IMR-90 (cell line): ENCODE results near the gene DDX20. TPM values are rescaled to one million over a fixed set of nuclear protein-coding genes. Genes with fewer than 3 reads are reported as not detected.
A peak's percentile ranks its signal among the peaks of the same experiment; 100 is the strongest.

Experiments
- ATAC-seq: fragments of 200-7000 bp; cut with Tn5 transposase; 2 replicates; pipeline ENCODE4 v1.9.1; 2020; ENCODE audit warnings: low read depth, mild to moderate bottlenecking, moderate library complexity
- BruUV-seq: library from RNA; stranded (reverse); fragments of 400-500 nt; replicated peaks from 2 replicates; lab custom pipeline; 2021; lab: Mats Ljungman, UMichigan
- CTCF ChIA-PET: fragments of 300-600 bp; formaldehyde crosslinking; extraction: SDS; loops from one replicate; lab custom pipeline; 2021; ENCODE audit warnings: antibody characterized with exemption; lab: Yijun Ruan, JAX
- POLR2A ChIA-PET: fragments of 300-600 bp; sonication (Branson Sonifier 250); formaldehyde crosslinking; loops from one replicate; lab custom pipeline; 2022; ENCODE audit warnings: antibody characterized with exemption; ENCODE audit not compliant: unreplicated experiment; lab: Charles Lee
- DNase-seq: peaks from one replicate; pipeline ENCODE4 v3.0.0; 2013
- H2AFZ ChIP-seq: replicated peaks from 2 replicates; pipeline ENCODE3; 2013; ENCODE audit warnings: low read length, mild to moderate bottlenecking; ENCODE audit not compliant: poor library complexity
- H2AK5ac ChIP-seq: 2 replicates; pipeline ENCODE4 v1.6.1; 2013; ENCODE audit warnings: low read depth, low read length, inconsistent platforms
- H2AK9ac ChIP-seq: replicated peaks from 2 replicates; pipeline ENCODE3; 2013; ENCODE audit warnings: mild to moderate bottlenecking, low read depth, low read length, moderate library complexity; ENCODE audit not compliant: poor library complexity
- H2BK120ac ChIP-seq: 2 replicates; pipeline ENCODE4 v1.6.1; 2013; ENCODE audit warnings: low read depth, low read length, inconsistent platforms
- H2BK15ac ChIP-seq: 3 replicates; pipeline ENCODE4 v1.6.1; 2013; ENCODE audit warnings: low read depth, low read length, inconsistent platforms
- H2BK20ac ChIP-seq: 2 replicates; pipeline ENCODE4 v1.6.1; 2013; ENCODE audit warnings: low read depth, mild to moderate bottlenecking, inconsistent platforms, low read length, moderate library complexity
- H2BK5ac ChIP-seq: 2 replicates; pipeline ENCODE4 v1.6.1; 2013; ENCODE audit warnings: mild to moderate bottlenecking, low read depth, low read length, inconsistent platforms; ENCODE audit not compliant: poor library complexity, severe bottlenecking
- H3K14ac ChIP-seq: replicated peaks from 2 replicates; pipeline ENCODE4 v1.6.1; 2013; ENCODE audit warnings: low read depth, low read length, inconsistent platforms
- H3K18ac ChIP-seq: 2 replicates; pipeline ENCODE4 v1.6.1; 2013; ENCODE audit warnings: low read depth, low read length, control low read depth
- H3K23ac ChIP-seq: 2 replicates; pipeline ENCODE4 v1.6.1; 2013; ENCODE audit warnings: low read depth, low read length, inconsistent platforms
- H3K27ac ChIP-seq: 2 replicates; pipeline ENCODE4 v1.5.1; 2013; ENCODE audit warnings: mild to moderate bottlenecking, control low read depth, low read length; ENCODE audit not compliant: insufficient read depth
- H3K27me3 ChIP-seq: 2 replicates; pipeline ENCODE4 v1.6.1; 2013; ENCODE audit warnings: low read length; ENCODE audit not compliant: control insufficient read depth, insufficient read depth
- H3K36me3 ChIP-seq: 2 replicates; pipeline ENCODE4 v1.6.1; 2013; ENCODE audit warnings: low read length, mixed read lengths; ENCODE audit not compliant: control insufficient read depth, insufficient read depth
- H3K4ac ChIP-seq: 2 replicates; pipeline ENCODE4 v1.6.1; 2013; ENCODE audit warnings: low read depth, low read length, inconsistent platforms
- H3K4me1 ChIP-seq: 2 replicates; pipeline ENCODE4 v1.6.1; 2013; ENCODE audit warnings: low read length, mixed read lengths; ENCODE audit not compliant: control insufficient read depth, insufficient read depth
- H3K4me2 ChIP-seq: 2 replicates; pipeline ENCODE4 v1.6.1; 2013; ENCODE audit warnings: low read depth, mild to moderate bottlenecking, control low read depth, low read length, moderate library complexity
- H3K4me3 ChIP-seq: 2 replicates; pipeline ENCODE4 v1.5.1; 2013; ENCODE audit warnings: low read depth, mild to moderate bottlenecking, control low read depth, low read length, moderate library complexity; ENCODE audit not compliant: insufficient read depth
- H3K56ac ChIP-seq: 2 replicates; pipeline ENCODE4 v1.6.1; 2013; ENCODE audit warnings: low read length, inconsistent platforms; ENCODE audit not compliant: insufficient read depth; ENCODE audit errors: extremely low read depth
- H3K79me1 ChIP-seq, 2 experiments: 2 replicates each; pipeline ENCODE4 v1.6.1; 2013; ENCODE audit warnings: low read length in 2 of 2, inconsistent platforms in 1 of 2, low read depth in 1 of 2
- H3K9ac ChIP-seq: 2 replicates; pipeline ENCODE4 v1.6.1; 2013; ENCODE audit warnings: low read depth, low read length, control low read depth
- H3K9me1 ChIP-seq: 2 replicates; pipeline ENCODE4 v1.6.1; 2013; ENCODE audit warnings: low read length, inconsistent platforms; ENCODE audit not compliant: insufficient read depth
- H3K9me3 ChIP-seq: 2 replicates; pipeline ENCODE4 v1.6.1; 2013; ENCODE audit warnings: low read length; ENCODE audit not compliant: control insufficient read depth, insufficient read depth
- H4K20me1 ChIP-seq: 2 replicates; pipeline ENCODE4 v1.6.1; 2013; ENCODE audit warnings: low read length, inconsistent platforms; ENCODE audit not compliant: insufficient read depth
- H4K5ac ChIP-seq: 2 replicates; pipeline ENCODE4 v1.6.1; 2013; ENCODE audit warnings: mild to moderate bottlenecking, low read depth, low read length, control low read depth
- H4K8ac ChIP-seq, 2 experiments: 2 replicates each; pipeline ENCODE4 v1.6.1; 2013; ENCODE audit warnings: low read depth in 2 of 2, low read length in 2 of 2, control low read depth in 1 of 2, inconsistent platforms in 1 of 2
- H4K91ac ChIP-seq: 2 replicates; pipeline ENCODE4 v1.6.1; 2013; ENCODE audit warnings: low read depth, low read length, inconsistent platforms; ENCODE audit not compliant: insufficient read depth
- MAZ ChIP-seq: IDR thresholded peaks from 2 replicates; pipeline ENCODE4 v1.6.1; 2012; ENCODE audit warnings: low read depth, mild to moderate bottlenecking, low read length, improper control_type of control experiment, moderate library complexity, borderline replicate concordance
- WGBS, 2 experiments: methylation state at CpG; one replicate each; pipeline versions ENCODE4 v1.1.5 to v1.1.7; 2013; ENCODE audit warnings: missing lambda C conversion rate in 2 of 2; ENCODE audit not compliant: insufficient read length in 1 of 2; ENCODE audit errors: extremely low coverage in 2 of 2; 5-methylcytosine and 5-hydroxymethylcytosine counted together
- dilution Hi-C: fragments of 300-500 bp; cut with HindIII; formaldehyde crosslinking; loops from one replicate; pipeline ENCODE4 v1.14.3; 2018; ENCODE audit warnings: low sequenced_read_pairs; ENCODE audit not compliant: unreplicated experiment
- in situ Hi-C: fragments of 300-500 bp; cut with MboI; formaldehyde crosslinking; loops from 3 replicates; pipeline ENCODE4 v1.14.3; 2019; ENCODE audit warnings: low sequenced_read_pairs, inconsistent platforms, mixed read lengths
- intact Hi-C: fragments of 100-400 bp; cut with micrococcal nuclease; formaldehyde crosslinking; loops from 2 replicates; pipeline ENCODE4 v1.10.0; 2022
- polyA plus RNA-seq, 3 experiments: library from polyadenylated mRNA; depleted of rRNA; stranded (reverse); fragments of >200 nt; gene quantifications; 2 replicates each; pipeline ENCODE4 v1.2.3, GENCODE V29; 2012; ENCODE audit warnings: low replicate concordance in 1 of 3
- total RNA-seq: library from RNA; depleted of rRNA; stranded (reverse); fragments of >200 nt; gene quantifications from 2 replicates; pipeline ENCODE4 v1.2.3, GENCODE V29; 2012
- TF ChIP-seq, protein P1 (sequence below): conservative IDR thresholded peaks from 2 replicates; pipeline ENCODE4 v1.5.1; 2012; ENCODE audit warnings: mild to moderate bottlenecking, low read depth, low read length, improper control_type of control experiment

The DDX20 gene
- total and polyA plus RNA-seq, 2 of the 4 experiments (the other 2 are of a cell fraction): 5.7 to 10.9 TPM

GRCh38 chr1:111813440-111814304 lies 58.0 kb downstream of the DDX20 start:
- no peak overlapping the region for H2BK120ac ChIP-seq
- no peaks in the 10 kb centered on the region for H3K79me1 ChIP-seq
- H4K5ac ChIP-seq: no peak overlapping the region
- H3K9me1 ChIP-seq: no peaks in the 10 kb centered on the region
- no peak for TF ChIP-seq MAZ
- TF ChIP-seq, protein P1, sequence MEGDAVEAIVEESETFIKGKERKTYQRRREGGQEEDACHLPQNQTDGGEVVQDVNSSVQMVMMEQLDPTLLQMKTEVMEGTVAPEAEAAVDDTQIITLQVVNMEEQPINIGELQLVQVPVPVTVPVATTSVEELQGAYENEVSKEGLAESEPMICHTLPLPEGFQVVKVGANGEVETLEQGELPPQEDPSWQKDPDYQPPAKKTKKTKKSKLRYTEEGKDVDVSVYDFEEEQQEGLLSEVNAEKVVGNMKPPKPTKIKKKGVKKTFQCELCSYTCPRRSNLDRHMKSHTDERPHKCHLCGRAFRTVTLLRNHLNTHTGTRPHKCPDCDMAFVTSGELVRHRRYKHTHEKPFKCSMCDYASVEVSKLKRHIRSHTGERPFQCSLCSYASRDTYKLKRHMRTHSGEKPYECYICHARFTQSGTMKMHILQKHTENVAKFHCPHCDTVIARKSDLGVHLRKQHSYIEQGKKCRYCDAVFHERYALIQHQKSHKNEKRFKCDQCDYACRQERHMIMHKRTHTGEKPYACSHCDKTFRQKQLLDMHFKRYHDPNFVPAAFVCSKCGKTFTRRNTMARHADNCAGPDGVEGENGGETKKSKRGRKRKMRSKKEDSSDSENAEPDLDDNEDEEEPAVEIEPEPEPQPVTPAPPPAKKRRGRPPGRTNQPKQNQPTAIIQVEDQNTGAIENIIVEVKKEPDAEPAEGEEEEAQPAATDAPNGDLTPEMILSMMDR: 0 out of 2 replicates have a peak, but pooled peaks have one; percentile 2
- no peak overlapping the region for H2BK5ac ChIP-seq
- ATAC-seq: peak; percentile 48
- H2AFZ ChIP-seq: no peak overlapping the region
- no peaks in the 10 kb centered on the region for H3K9me3 ChIP-seq
- no peak overlapping the region for H4K91ac ChIP-seq
- H3K4me1 ChIP-seq: no peaks in the 10 kb centered on the region
- no TSS peak for BruUV-seq
- WGBS, 2 experiments: 56% methylated on average over 10 of the region's 16 CpGs; no CpG with 5 or more reads in 1 of the 2 experiments
- peaks cover 17% of the 10 kb centered on the region for H3K27me3 ChIP-seq
- no peak overlapping the region for H2BK20ac ChIP-seq
- no peak overlapping the region for H3K4me2 ChIP-seq
- H3K14ac ChIP-seq: no peak overlapping the region
- no peak overlapping the region for H2AK5ac ChIP-seq
- intact Hi-C loops: no loop called here
- no peak overlapping the region for H2AK9ac ChIP-seq
- H3K4me3 ChIP-seq: no peak overlapping the region
- no peak for DNase-seq
- H3K9ac ChIP-seq: no peak overlapping the region
- no peak overlapping the region for H4K8ac ChIP-seq
- no peak overlapping the region for H3K27ac ChIP-seq
- no peaks in the 10 kb centered on the region for H4K20me1 ChIP-seq
- H3K56ac ChIP-seq: no peak overlapping the region
- no peak overlapping the region for H3K4ac ChIP-seq
- H3K36me3 ChIP-seq: no peaks in the 10 kb centered on the region
- ChIA-PET CTCF (no interaction called here), POLR2A (interaction anchor here (0.6 kb wide), 2 partner anchors 11 to 40 kb away, joined by 3 read pairs; no protein-coding TSS in a partner anchor)
- H3K23ac ChIP-seq: no peak overlapping the region
- in situ Hi-C loops: no loop called here
- no peak overlapping the region for H3K18ac ChIP-seq
- no peak overlapping the region for H2BK15ac ChIP-seq
- dilution Hi-C loops: no loop called here
